K562 (cell line): Measurements from ENCODE around the gene LAG3. TPM values are rescaled to one million over a fixed set of nuclear protein-coding genes. Genes with fewer than 3 reads are reported as not detected.

Source experiments
- ATAC-seq: fragments of 200-7000 bp; cut with Tn5 transposase; 3 replicates; pipeline ENCODE4 v1.9.1; 2020; ENCODE audit warnings: moderate library complexity
- BruUV-seq: library from RNA; stranded (reverse); fragments of 400-500 nt; replicated peaks from 2 replicates; lab custom pipeline; 2021; lab: Mats Ljungman, UMichigan
- CTCF ChIA-PET: fragments of 300-600 bp; formaldehyde crosslinking; extraction: SDS; loops from one replicate; lab custom pipeline; 2021; ENCODE audit warnings: low intra/inter-chr PET ratio; lab: Yijun Ruan, JAX
- POLR2A ChIA-PET: fragments of 300-600, 350-650 bp; sonication (Branson Sonifier 250); formaldehyde crosslinking; extraction: SDS; loops from one replicate; lab custom pipeline; 2021; ENCODE audit warnings: antibody characterized with exemption, inconsistent platforms; lab: Yijun Ruan, JAX
- DNase-seq, 4 experiments: peaks; one replicate each; pipeline versions ENCODE4 v3.0.0 to v3.0.0-alpha.2; 2011 to 2018; ENCODE audit warnings: low spot score in 3 of 4, mixed read lengths in 3 of 4; ENCODE audit errors: extremely low read depth in 1 of 4
- FAIRE-seq: peaks from 2 replicates; lab custom pipeline; 2011; peaks lifted over from hg19 to GRCh38; lab: Jason Lieb, UNC
- H2AFZ ChIP-seq: 2 replicates; pipeline ENCODE4 v1.6.0; 2011; ENCODE audit warnings: low read depth, low read length, control low read depth, inconsistent platforms
- H3K27ac ChIP-seq: fragments of 200-600 bp; 3 replicates; pipeline ENCODE4 v1.8.0; 2011; ENCODE audit warnings: low read depth, mild to moderate bottlenecking, control low read depth, inconsistent platforms, low read length, moderate library complexity, mixed read lengths; ENCODE audit errors: extremely low read depth
- H3K27me3 ChIP-seq, 2 experiments: fragments of 300-600 bp in 1 of 2; 2 replicates in 1 of 2; 3 replicates in 1 of 2; pipeline versions ENCODE4 v1.6.0 to v1.8.0; 2011; ENCODE audit warnings: inconsistent platforms in 2 of 2, low read length in 2 of 2, mild to moderate bottlenecking in 1 of 2, mixed read lengths in 1 of 2, moderate library complexity in 1 of 2; ENCODE audit not compliant: control insufficient read depth in 2 of 2, insufficient read depth in 2 of 2
- H3K36me3 ChIP-seq: fragments of 300-600 bp; 3 replicates; pipeline ENCODE4 v1.8.0; 2011; ENCODE audit warnings: mild to moderate bottlenecking, low read length, inconsistent platforms; ENCODE audit not compliant: control insufficient read depth, insufficient read depth
- H3K4me1 ChIP-seq, 2 experiments: fragments of 200-600 bp in 1 of 2; replicated peaks in 1 of 2; 2 replicates in 1 of 2; 3 replicates in 1 of 2; pipeline versions ENCODE4 v1.5.1 to v1.8.0; 2011; ENCODE audit warnings: inconsistent platforms in 2 of 2, low read length in 2 of 2, mild to moderate bottlenecking in 1 of 2, mixed read lengths in 1 of 2, moderate library complexity in 1 of 2; ENCODE audit not compliant: control insufficient read depth in 2 of 2, insufficient read depth in 2 of 2
- H3K4me2 ChIP-seq: 2 replicates; pipeline ENCODE4 v1.6.1; 2011; ENCODE audit warnings: low read length, control low read depth, inconsistent platforms, mixed read lengths; ENCODE audit not compliant: insufficient read depth
- H3K4me3 ChIP-seq: fragments of 200-600 bp; sonication (generic), shearing (Covaris generic); 2 replicates; pipeline ENCODE4 v1.5.1; 2016; ENCODE audit warnings: control low read depth, inconsistent platforms
- H3K79me2 ChIP-seq: fragments of 200-600 bp; 3 replicates; pipeline ENCODE4 v1.8.0; 2011; ENCODE audit warnings: low read length, inconsistent platforms; ENCODE audit not compliant: control insufficient read depth, insufficient read depth
- H3K9ac ChIP-seq, 2 experiments: 2 replicates each; pipeline versions ENCODE4 v1.6.0 to v1.6.1; 2011; ENCODE audit warnings: low read depth in 2 of 2, low read length in 2 of 2, control low read depth in 1 of 2, inconsistent platforms in 1 of 2, mild to moderate bottlenecking in 1 of 2, mixed read lengths in 1 of 2; ENCODE audit not compliant: insufficient read depth in 1 of 2
- H3K9me1 ChIP-seq: one replicate; pipeline ENCODE4 v1.6.0; 2011; ENCODE audit warnings: inconsistent platforms, mild to moderate bottlenecking, low read length, moderate library complexity; ENCODE audit not compliant: control insufficient read depth, insufficient read depth
- H3K9me3 ChIP-seq: replicated peaks from 2 replicates; pipeline ENCODE4 v1.5.1; 2011; ENCODE audit warnings: low read depth, low read length, inconsistent platforms; ENCODE audit not compliant: control insufficient read depth, insufficient read depth
- H4K20me1 ChIP-seq: replicated peaks from 2 replicates; pipeline ENCODE4 v1.6.1; 2011; ENCODE audit warnings: low read length, inconsistent platforms, mixed read lengths; ENCODE audit not compliant: control insufficient read depth, insufficient read depth
- MBD2 ChIP-seq: sonication (generic); IDR thresholded peaks from 2 replicates; pipeline ENCODE4 v1.6.1; 2016; ENCODE audit warnings: low read depth, borderline replicate concordance
- MTA1 ChIP-seq: fragments of 450-650 bp; IDR thresholded peaks from 2 replicates; pipeline ENCODE4 v1.6.1; 2017; ENCODE audit warnings: borderline replicate concordance
- POLR2AphosphoS2 ChIP-seq: IDR thresholded peaks from 2 replicates; pipeline ENCODE4 v1.6.1; 2012; ENCODE audit warnings: low read length, improper control_type of control experiment
- STAG1 ChIP-seq: sonication (generic); formaldehyde crosslinking; IDR thresholded peaks from 2 replicates; pipeline ENCODE4 v1.5.0; 2020; ENCODE audit warnings: missing genetic modification reagents, borderline replicate concordance
- TEAD4 ChIP-seq, 2 experiments: sonication (generic) in 1 of 2; formaldehyde crosslinking in 1 of 2; IDR thresholded peaks; 2 replicates each; pipeline versions ENCODE4 v1.6.1 to v1.8.0; 2012 to 2022; ENCODE audit warnings: borderline replicate concordance in 1 of 2, inconsistent platforms in 1 of 2, low read length in 1 of 2, mild to moderate bottlenecking in 1 of 2, missing genetic modification reagents in 1 of 2
- ZBTB34 ChIP-seq: fragments of 250-450 bp; sonication (Bioruptor Pico); IDR thresholded peaks from 2 replicates; pipeline ENCODE4 v1.8.0; 2021; ENCODE audit warnings: mild to moderate bottlenecking, moderate library complexity
- ZBTB8A ChIP-seq: fragments of 450-650 bp; IDR thresholded peaks from 2 replicates; pipeline ENCODE4 v1.6.1; 2018; ENCODE audit warnings: mild to moderate bottlenecking, moderate library complexity; ENCODE audit not compliant: partially characterized antibody
- ZNF778 ChIP-seq: fragments of 450-650 bp; formaldehyde crosslinking; IDR thresholded peaks from 2 replicates; pipeline ENCODE4 v1.4.0; 2020; ENCODE audit warnings: mild to moderate bottlenecking, moderate library complexity
- WGBS: fragments of 100-300 bp; shearing (Covaris generic); methylation state at CpG from one replicate; pipeline ENCODE4 v1.1.6; 2016; ENCODE audit warnings: low coverage, mixed read lengths; ENCODE audit not compliant: insufficient coverage; ENCODE audit errors: missing lambda C conversion rate; 5-methylcytosine and 5-hydroxymethylcytosine counted together
- in situ Hi-C: fragments of 300-500 bp; cut with MboI; formaldehyde crosslinking; loops from 4 replicates; pipeline ENCODE4 v1.15.0; 2018; ENCODE audit warnings: inconsistent platforms, mixed read lengths
- intact Hi-C: fragments of 100-400 bp; cut with micrococcal nuclease; formaldehyde crosslinking; loops from 2 replicates; pipeline ENCODE4 v1.14.2; 2022
- polyA plus RNA-seq, 8 experiments: library from polyadenylated mRNA; depleted of rRNA in 4 of 8; stranded (reverse) in 5 of 8; unstranded in 3 of 8; fragments of >200 nt; fragmentation: Nextera tagmentation in 2 of 8; fragmentation: Illumina TruSeq in 1 of 8; extraction: Ambion mirVana in 2 of 8; extraction: Trizol in 1 of 8; gene quantifications; 2 replicates each; pipeline versions ENCODE4 v1.2.1 to v1.2.3, GENCODE V29; 2011 to 2014; ENCODE audit warnings: inconsistent platforms in 1 of 8, missing spikeins in 1 of 8
- total RNA-seq, 7 experiments: library from RNA; depleted of rRNA in 6 of 7; stranded (reverse); fragments of >200 nt in 6 of 7; fragmentation: Illumina TruSeq in 2 of 7; extraction: Trizol in 2 of 7; gene quantifications; 2 replicates each; pipeline versions ENCODE4 v1.2.1 to v1.2.3, GENCODE V29; 2011 to 2021; ENCODE audit warnings: low replicate concordance in 1 of 7

LAG3 gene
- total and polyA plus RNA-seq, 9 of the 15 experiments (the other 6 are each of a cell fraction or from before 2014, with no cell fraction given): 0.07 to 0.66 (median 0.09) TPM; not detected in 1

GRCh38 chr12:6807170-6807569 is 34.9 kb downstream of the LAG3 start:
- Histone ChIP-seq H3K79me2 (no peaks in the 10 kb centered on the region), H3K27ac (no peak overlapping the region), H3K9me3 (no peaks in the 10 kb centered on the region), H3K4me2 (no peak overlapping the region), H3K9ac (no peak overlapping the region), H3K4me3 (no peak overlapping the region), H4K20me1 (no peaks in the 10 kb centered on the region), H3K9me1 (no peaks in the 10 kb centered on the region), H2AFZ (no peak overlapping the region), H3K36me3 (no peaks in the 10 kb centered on the region), H3K27me3 (no peaks in the 10 kb centered on the region), H3K4me1 (peaks cover 0 to 7% of the 10 kb centered on the region in 2 experiments; a peak in 3 of 5 replicates)
- DNase-seq (no peak), ATAC-seq (no peak), FAIRE-seq (no peak)
- WGBS: 0% methylated on average over 1 of the region's 1 CpG
- intact Hi-C loops (no loop called here), in situ Hi-C loops (no loop called here)
- ChIA-PET CTCF (no interaction called here), POLR2A (interaction anchor here (1.0 kb wide), 1 partner anchor 118 kb away, joined by 3 read pairs; the partner anchor contains the start of gene ZNF384)
- TF ChIP-seq STAG1 (CRISPR knock-in tag): no peak
- no peak for TF ChIP-seq MTA1
- TF ChIP-seq POLR2AphosphoS2: no peak
- no peak for TF ChIP-seq ZBTB34 (CRISPR knock-in tag)
- no peak for TF ChIP-seq MBD2
- no peak for TF ChIP-seq TEAD4 (IDR thresholded peaks at IDR 0.05; ENCODE audit: low read length)
- TF ChIP-seq TEAD4 (CRISPR knock-in tag; IDR thresholded peaks at IDR 0.05; ENCODE audit: borderline replicate concordance): no peak
- TF ChIP-seq ZBTB8A: no peak
- TF ChIP-seq ZNF778 (CRISPR knock-in tag): no peak
- no TSS peak for BruUV-seq
